Activated T-helper 2 cell treated with anti-CD3 and anti-CD28 coated beads, Interferon-gamma antibody, Interleukin-2, Interleukin-4, amounts not matched to agents 10 μg/mL and 5 μg/mL and 100 μg/mL, durations not matched to agents 14 hours and 24 hours and 36 hours (primary cell): ENCODE measurements around the gene SLC36A2. TPM values are rescaled to one million over a fixed set of nuclear protein-coding genes. Genes with fewer than 3 reads are reported as not detected.

Source experiments
- DNase-seq: peaks from one replicate; pipeline ENCODE4 v3.0.0; 2021; ENCODE audit warnings: low spot score
- H3K27ac Mint-ChIP-seq: one replicate; pipeline ENCODE4 v1.8.0; 2021; ENCODE audit warnings: mixed read lengths
- H3K27me3 Mint-ChIP-seq: one replicate; pipeline ENCODE4 v1.8.0; 2021; ENCODE audit warnings: low read depth, mixed read lengths
- H3K36me3 Mint-ChIP-seq: one replicate; pipeline ENCODE4 v1.8.0; 2021; ENCODE audit warnings: low read depth, mixed read lengths
- H3K4me1 Mint-ChIP-seq: one replicate; pipeline ENCODE4 v1.8.0; 2021; ENCODE audit warnings: low read depth, mixed read lengths
- H3K4me3 Mint-ChIP-seq: one replicate; pipeline ENCODE4 v1.8.0; 2021; ENCODE audit warnings: low read depth, mild to moderate bottlenecking, moderate library complexity, mixed read lengths
- H3K9me3 Mint-ChIP-seq: one replicate; pipeline ENCODE4 v1.8.0; 2021; ENCODE audit warnings: mixed read lengths
- intact Hi-C: fragments of 100-400 bp; cut with micrococcal nuclease; formaldehyde crosslinking; loops from one replicate; pipeline ENCODE4 v1.15.1; 2023
- total RNA-seq: library from RNA; stranded (reverse); gene quantifications from 2 replicates; pipeline ENCODE4 v1.2.3, GENCODE V29; 2022

The SLC36A2 gene
- total RNA-seq, 1 donor from 2014 or later: not detected

DNA sequence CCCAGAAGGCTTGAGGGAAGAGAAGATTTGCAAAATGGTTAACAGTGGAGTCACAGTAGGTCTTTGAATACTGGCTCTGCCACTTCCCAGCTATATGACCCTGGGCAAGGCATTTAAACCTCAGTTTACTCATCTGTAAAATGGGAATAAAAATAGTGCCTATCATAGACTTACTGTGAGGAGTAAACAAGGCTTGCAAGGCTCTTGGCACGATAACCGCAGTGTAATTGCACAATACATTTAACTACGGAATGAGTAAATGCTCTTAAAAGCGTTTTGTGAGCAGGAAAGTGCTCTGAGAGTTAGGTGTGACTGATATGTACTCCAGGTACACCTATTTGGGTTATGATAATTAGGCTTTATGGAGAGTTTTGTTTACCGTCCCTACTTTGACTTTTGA, 52.2 kb downstream of the SLC36A2 start:
- Mint-ChIP-seq H3K9me3 (no peaks in the 10 kb centered on the region), H3K4me1 (no peaks in the 10 kb centered on the region), H3K27ac (no peak overlapping the region), H3K4me3 (no peak overlapping the region), H3K27me3 (peaks cover 1% of the 10 kb centered on the region), H3K36me3 (no peaks in the 10 kb centered on the region)
- no peak for DNase-seq
- intact Hi-C loops: no loop called here

DNA sequence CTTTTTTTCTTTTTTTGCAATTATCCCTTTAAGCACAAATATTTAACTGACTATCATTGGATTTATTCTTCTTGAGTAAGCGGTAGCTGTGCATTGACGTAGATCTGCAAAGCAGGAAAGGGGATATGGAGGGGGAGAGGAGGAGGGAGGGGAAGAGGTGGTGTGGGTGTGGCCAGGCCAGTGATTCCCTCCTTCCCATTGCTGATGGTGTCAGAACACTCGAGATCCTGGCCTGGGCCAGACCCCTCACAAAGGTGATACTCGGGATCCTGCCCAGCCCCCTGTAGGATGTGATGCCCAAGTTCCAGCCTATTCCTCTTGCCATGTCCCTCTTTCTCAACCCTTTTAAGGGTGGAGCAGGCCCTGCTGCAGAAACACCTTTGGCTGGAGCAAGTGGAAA, 53.7 kb downstream of the SLC36A2 start:
- H3K27ac Mint-ChIP-seq: no peak overlapping the region
- H3K27me3 Mint-ChIP-seq: peaks cover 1% of the 10 kb centered on the region
- no peaks in the 10 kb centered on the region for H3K36me3 Mint-ChIP-seq
- no peaks in the 10 kb centered on the region for H3K4me1 Mint-ChIP-seq
- no peak for DNase-seq
- intact Hi-C loops: no loop called here
- H3K4me3 Mint-ChIP-seq: no peak overlapping the region
- H3K9me3 Mint-ChIP-seq: no peaks in the 10 kb centered on the region

DNA sequence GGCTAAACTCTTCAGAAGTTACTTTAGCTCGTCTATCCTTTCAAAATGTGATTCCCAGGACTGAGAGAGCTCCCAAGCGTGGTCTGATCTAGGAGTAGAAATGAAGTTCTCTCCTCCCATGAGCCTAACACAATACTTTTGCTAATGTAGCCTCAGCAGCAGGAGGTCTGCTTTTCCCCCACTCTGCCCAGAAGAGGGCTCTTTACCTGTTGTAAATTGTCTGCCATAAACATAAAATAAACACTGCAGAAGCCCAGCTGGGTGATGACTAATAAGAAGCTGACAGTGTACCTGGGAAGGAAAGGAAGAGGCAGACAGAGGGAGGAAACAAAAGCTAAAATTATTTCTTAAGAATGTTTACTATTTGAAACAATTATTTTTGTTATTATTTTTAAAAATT, 59.2 kb downstream of the SLC36A2 start:
- DNase-seq: no peak
- H3K27ac Mint-ChIP-seq: no peak overlapping the region
- no peaks in the 10 kb centered on the region for H3K9me3 Mint-ChIP-seq
- H3K27me3 Mint-ChIP-seq: peaks cover 3% of the 10 kb centered on the region
- no peaks in the 10 kb centered on the region for H3K36me3 Mint-ChIP-seq
- H3K4me1 Mint-ChIP-seq: peaks cover 6% of the 10 kb centered on the region
- intact Hi-C loops: no loop called here
- H3K4me3 Mint-ChIP-seq: no peak overlapping the region

DNA sequence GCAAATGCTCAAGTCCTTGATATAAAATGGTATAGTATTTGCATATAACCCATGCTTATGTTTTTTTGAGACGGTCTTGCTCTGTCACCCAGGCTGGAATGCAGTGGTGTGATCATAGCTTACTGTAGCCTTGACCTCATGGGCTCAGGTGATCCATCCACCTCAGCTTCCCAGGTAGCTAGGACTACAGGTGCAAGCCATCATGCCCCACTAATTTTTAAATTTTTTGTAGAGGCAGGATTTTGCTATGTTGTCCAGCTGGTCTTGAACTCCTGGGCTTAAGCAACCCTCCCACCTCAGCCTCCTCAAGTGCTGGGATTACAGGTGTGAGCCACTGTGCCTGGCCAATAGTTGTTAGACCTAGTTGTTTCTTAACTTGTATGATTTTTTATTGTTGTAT, 61.1 kb downstream of the SLC36A2 start:
- intact Hi-C loops: no loop called here
- Mint-ChIP-seq H3K4me1 (peaks cover 6% of the 10 kb centered on the region), H3K36me3 (no peaks in the 10 kb centered on the region)

DNA sequence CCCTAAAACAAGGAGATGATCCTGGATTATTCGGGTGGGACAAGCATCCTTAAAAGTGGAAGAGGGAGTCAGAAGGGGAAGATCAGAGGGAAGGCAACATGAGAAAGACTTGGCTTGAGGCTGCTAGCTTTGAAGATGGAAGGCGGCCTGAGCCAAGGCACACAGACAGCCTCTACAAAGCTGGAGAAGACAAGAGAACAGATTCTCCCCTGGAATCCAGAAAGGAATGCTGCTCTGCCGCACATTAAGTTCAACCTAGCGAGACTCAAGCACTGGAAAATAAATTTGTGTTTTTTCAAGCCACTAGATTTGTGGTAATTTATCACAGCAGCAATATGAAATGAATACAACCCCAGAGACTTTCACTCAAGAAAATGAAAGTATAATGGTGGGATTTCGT, 61.7 kb downstream of the SLC36A2 start:
- Mint-ChIP-seq H3K27me3 (peaks cover 3% of the 10 kb centered on the region), H3K4me1 (peaks cover 6% of the 10 kb centered on the region), H3K4me3 (no peak overlapping the region), H3K9me3 (no peaks in the 10 kb centered on the region), H3K27ac (no peak overlapping the region), H3K36me3 (no peaks in the 10 kb centered on the region)
- no peak for DNase-seq
- intact Hi-C loops: no loop called here

More for the DNA sequence above, 61.1 kb downstream of the SLC36A2 start:
- no peak overlapping the region for H3K27ac Mint-ChIP-seq
- H3K27me3 Mint-ChIP-seq: peaks cover 3% of the 10 kb centered on the region
- no peaks in the 10 kb centered on the region for H3K9me3 Mint-ChIP-seq
- no peak overlapping the region for H3K4me3 Mint-ChIP-seq
- DNase-seq: no peak

DNA sequence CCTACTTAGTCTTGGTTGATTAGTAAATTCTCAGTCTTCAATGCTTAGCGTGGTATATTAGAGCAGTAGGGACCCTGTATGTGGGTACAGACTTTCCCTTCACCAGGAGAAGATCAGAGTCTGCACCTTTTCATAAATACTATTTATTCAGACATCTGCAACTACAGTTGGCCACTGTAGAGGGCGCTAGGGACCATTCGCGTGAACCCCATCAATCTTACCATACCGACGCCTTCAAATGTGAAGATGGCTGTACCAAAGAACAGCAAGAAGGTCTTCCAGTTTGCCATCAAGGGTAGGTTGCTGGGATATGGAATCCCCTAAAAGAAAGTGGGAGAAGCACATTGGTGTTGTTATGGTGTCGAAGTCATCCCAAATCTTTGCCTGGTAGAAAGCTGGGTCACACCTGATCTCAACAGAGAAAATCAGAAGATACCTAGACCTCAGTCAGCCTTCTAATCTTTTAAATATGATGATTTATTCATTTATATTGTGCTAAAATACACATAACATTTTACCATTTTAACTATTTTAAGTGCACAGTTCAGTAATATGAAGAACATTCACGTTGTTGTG, 62.9 kb downstream of the SLC36A2 start:
- no peaks in the 10 kb centered on the region for H3K36me3 Mint-ChIP-seq
- no peaks in the 10 kb centered on the region for H3K9me3 Mint-ChIP-seq
- no peak for DNase-seq
- intact Hi-C loops: loop anchor here (5.0 kb wide), 1 partner anchor 33 kb away; no protein-coding TSS in a partner anchor
- H3K27ac Mint-ChIP-seq: no peak overlapping the region
- no peak overlapping the region for H3K4me3 Mint-ChIP-seq
- H3K4me1 Mint-ChIP-seq: peaks cover 6% of the 10 kb centered on the region
- peaks cover 3% of the 10 kb centered on the region for H3K27me3 Mint-ChIP-seq

DNA sequence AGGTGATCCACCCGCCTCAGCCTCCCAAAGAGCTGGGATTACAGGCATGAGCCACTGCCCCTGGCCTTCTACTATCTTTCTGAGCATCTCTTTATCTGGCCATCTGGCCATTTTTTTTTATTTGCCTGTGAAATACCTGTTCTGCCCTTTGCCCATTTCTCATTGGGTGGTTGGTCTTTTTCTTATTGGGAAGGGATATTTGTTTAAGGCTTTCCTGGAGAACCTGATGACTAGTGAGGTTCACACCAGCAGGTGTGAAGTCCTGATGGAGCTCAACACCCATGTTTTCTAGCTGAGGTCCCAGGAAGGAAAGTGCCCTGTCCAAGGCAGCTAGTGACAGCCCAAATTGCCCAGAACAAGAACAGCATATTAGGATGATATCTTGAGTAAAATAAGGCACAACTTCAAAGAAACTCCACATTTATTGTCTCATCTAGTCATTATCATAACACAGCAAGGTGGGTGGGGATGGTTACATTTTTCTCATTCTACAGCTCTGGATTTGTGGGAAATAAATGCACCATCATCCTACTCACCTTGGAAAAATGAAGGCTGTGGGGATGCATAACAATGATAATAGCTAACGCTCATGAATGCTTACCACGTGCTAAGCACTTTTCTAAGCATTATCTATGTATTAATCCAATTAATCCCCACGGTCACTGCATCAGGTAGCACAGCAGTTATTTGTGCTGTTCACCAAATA, 64.1 kb downstream of the SLC36A2 start:
- Mint-ChIP-seq H3K4me3 (no peak overlapping the region), H3K27me3 (peaks cover 3% of the 10 kb centered on the region), H3K27ac (no peak overlapping the region), H3K36me3 (no peaks in the 10 kb centered on the region), H3K4me1 (peaks cover 5% of the 10 kb centered on the region), H3K9me3 (no peaks in the 10 kb centered on the region)
- no peak for DNase-seq
- intact Hi-C loops: loop anchor here (5.0 kb wide), 1 partner anchor 34 kb away; no protein-coding TSS in a partner anchor

DNA sequence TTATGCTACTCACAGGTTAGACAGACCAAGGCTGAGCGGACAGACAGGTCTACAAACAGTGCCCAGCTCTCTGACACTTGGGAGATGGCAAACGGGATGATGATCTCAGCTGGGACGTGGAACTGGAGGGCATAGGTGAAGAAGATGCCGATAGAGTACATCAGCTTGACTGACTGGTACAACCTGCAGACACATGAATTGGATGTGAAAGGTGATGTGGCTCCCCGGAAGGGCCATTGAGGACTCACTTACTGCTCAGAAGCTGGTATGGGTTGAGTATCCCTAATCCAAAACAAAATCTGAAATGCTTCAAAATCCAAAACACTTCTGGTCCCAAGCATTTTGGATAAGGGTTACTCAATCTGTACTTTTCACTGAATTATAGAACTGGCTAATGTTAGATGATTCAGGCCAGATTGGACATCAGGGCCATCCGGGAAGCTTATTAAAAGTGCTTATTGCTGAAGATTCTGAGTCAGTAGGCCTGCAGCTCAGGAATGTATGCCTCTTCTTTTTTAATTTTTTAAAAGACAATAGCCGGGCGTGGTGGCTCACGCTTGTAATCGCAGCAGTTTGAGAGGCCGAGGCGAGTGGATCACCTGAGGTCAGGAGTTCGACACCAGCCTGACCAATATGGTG, 66.2 kb downstream of the SLC36A2 start:
- peaks cover 5% of the 10 kb centered on the region for H3K27me3 Mint-ChIP-seq
- no peak for DNase-seq
- no peak overlapping the region for H3K4me3 Mint-ChIP-seq
- H3K27ac Mint-ChIP-seq: no peak overlapping the region
- no peaks in the 10 kb centered on the region for H3K9me3 Mint-ChIP-seq
- peaks cover 8% of the 10 kb centered on the region for H3K4me1 Mint-ChIP-seq
- intact Hi-C loops: loop anchor here (5.0 kb wide), 1 partner anchor 36 kb away; no protein-coding TSS in a partner anchor
- H3K36me3 Mint-ChIP-seq: no peaks in the 10 kb centered on the region

DNA sequence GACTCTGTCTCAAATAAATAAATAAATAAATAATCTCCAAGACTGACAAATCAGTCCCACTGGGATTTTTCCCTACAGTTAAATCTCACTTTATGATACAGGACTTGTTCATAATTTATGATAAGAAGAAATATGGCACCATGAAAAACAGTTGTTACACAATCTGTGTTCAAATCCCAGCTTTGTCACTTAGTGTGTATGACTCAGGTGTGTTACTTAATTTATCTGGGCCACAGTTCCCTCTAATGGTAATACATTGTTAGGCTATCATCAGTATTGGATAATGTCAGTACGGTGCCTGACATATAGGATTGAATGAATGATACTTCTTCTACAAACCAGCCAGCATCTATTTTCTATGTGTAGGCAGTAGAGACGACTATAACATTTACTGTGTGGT, 66.9 kb downstream of the SLC36A2 start:
- no peak for DNase-seq
- Mint-ChIP-seq H3K27me3 (peaks cover 3% of the 10 kb centered on the region), H3K27ac (no peak overlapping the region), H3K4me1 (peaks cover 5% of the 10 kb centered on the region), H3K4me3 (no peak overlapping the region), H3K9me3 (no peaks in the 10 kb centered on the region), H3K36me3 (no peaks in the 10 kb centered on the region)
- intact Hi-C loops: loop anchor here (5.0 kb wide), 1 partner anchor 37 kb away; no protein-coding TSS in a partner anchor

DNA sequence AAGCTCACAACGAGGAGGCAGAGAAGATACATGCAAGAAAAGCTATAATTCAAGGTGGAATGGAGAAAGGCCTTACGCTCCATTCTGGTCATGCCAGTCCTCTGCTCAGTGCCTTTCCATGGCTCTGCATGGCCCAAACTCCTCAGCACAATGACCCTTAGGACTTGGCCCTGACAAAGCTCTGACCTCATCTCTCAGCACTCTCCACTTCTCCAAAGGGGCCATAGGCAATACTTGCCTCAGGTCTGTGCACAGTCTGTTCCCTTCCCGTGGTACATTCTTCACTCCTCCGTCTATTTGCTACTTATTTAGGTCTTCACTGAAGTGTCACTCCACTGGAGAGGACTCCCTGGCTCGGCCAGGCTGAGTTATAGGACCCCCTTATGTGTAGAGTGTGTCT, 68.5 kb downstream of the SLC36A2 start:
- peaks cover 4% of the 10 kb centered on the region for H3K4me1 Mint-ChIP-seq
- H3K9me3 Mint-ChIP-seq: no peaks in the 10 kb centered on the region
- no peak overlapping the region for H3K27ac Mint-ChIP-seq
- no peak for DNase-seq
- no peaks in the 10 kb centered on the region for H3K36me3 Mint-ChIP-seq
- H3K27me3 Mint-ChIP-seq: peaks cover 1% of the 10 kb centered on the region
- no peak overlapping the region for H3K4me3 Mint-ChIP-seq
- intact Hi-C loops: no loop called here

DNA sequence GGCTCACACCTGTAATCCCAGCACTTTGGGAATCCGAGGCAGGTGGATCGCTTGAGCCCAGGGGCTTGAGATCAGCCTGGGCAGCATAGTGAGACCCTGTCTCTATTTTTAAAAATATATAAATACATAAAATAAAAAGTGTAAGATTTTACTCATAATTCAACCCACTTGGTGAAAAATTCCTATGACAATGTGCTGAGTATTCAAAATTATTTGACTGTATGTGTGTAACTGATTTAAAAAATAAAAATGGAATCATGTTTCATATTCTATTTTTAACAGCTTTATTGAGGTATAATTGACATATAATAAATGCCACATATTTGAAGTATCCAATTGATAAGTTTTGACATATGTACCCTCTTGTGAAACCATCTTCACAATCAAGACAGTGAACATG, 71.6 kb downstream of the SLC36A2 start:
- H3K4me3 Mint-ChIP-seq: no peak overlapping the region
- H3K27me3 Mint-ChIP-seq: peaks cover 1% of the 10 kb centered on the region
- no peak for DNase-seq
- no peaks in the 10 kb centered on the region for H3K36me3 Mint-ChIP-seq
- H3K4me1 Mint-ChIP-seq: peaks cover 4% of the 10 kb centered on the region
- no peaks in the 10 kb centered on the region for H3K9me3 Mint-ChIP-seq
- no peak overlapping the region for H3K27ac Mint-ChIP-seq
- intact Hi-C loops: no loop called here

DNA sequence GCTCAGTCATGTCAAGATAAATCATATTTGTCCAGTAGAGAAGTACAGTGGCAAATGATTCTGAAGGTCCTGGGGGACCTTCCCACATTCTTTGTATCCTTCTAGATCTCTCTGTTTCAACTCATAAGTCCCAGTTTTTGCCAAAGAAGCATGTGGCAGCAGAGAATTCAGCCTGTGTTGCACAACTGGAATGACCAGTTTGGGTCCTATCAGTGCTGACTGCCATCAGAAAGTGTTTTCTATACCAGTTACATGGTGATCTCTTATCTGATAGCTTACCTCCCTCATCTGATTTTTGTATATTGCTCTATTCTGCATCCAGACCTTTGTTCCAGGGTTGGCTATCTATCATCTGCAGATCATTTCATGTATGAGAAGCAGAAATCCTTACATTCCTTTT, 72.7 kb downstream of the SLC36A2 start:
- no peaks in the 10 kb centered on the region for H3K36me3 Mint-ChIP-seq
- no peak overlapping the region for H3K27ac Mint-ChIP-seq
- peaks cover 4% of the 10 kb centered on the region for H3K4me1 Mint-ChIP-seq
- no peak for DNase-seq
- H3K4me3 Mint-ChIP-seq: no peak overlapping the region
- no peaks in the 10 kb centered on the region for H3K9me3 Mint-ChIP-seq
- intact Hi-C loops: no loop called here
- H3K27me3 Mint-ChIP-seq: peaks cover 1% of the 10 kb centered on the region

DNA sequence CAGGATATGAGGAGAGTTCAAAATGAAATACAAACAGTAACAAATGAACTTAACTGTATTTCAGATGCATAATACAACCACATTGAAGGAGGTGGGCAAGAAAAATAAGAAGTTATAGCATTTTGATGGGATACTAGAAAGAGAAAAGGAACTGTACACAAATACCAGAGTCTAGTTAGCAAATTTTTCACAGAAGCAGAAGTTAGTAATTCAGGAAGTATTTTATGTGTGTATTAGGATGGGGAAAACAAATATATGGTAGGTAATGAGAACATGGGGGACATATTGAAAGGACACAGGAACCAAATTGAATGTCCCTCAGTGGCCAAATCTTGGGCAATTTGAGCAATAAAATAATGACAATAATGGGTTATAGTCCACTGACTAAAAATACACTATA, 76.0 kb downstream of the SLC36A2 start:
- Mint-ChIP-seq H3K27ac (no peak overlapping the region), H3K4me1 (peaks cover under 1% of the 10 kb centered on the region), H3K27me3 (no peaks in the 10 kb centered on the region), H3K9me3 (no peaks in the 10 kb centered on the region), H3K4me3 (no peak overlapping the region), H3K36me3 (peaks cover 15% of the 10 kb centered on the region)
- intact Hi-C loops: loop anchor here (2.0 kb wide), 1 partner anchor 19 kb away; the partner anchor contains the start of gene GM2A
- no peak for DNase-seq
